ENCODE measurements around the gene LHX1.

Gene LHX1

GRCh38 chr17:36913132-36913531 is 24.1 kb upstream of the LHX1 start:
- TF ChIP-seq CTCF (conservative IDR thresholded peaks at IDR 0.05): no peak
- no peak overlapping the region for H3K27ac ChIP-seq

GRCh38 chr17:36918211-36918691 is 19.0 kb upstream of the LHX1 start:
- no peak for TF ChIP-seq CTCF (conservative IDR thresholded peaks at IDR 0.05)
- no peak overlapping the region for H3K27ac ChIP-seq

- no peak for TF ChIP-seq CTCF (conservative IDR thresholded peaks at IDR 0.05)
- no peak overlapping the region for H3K27ac ChIP-seq
These were observed 17.8 kb upstream of the LHX1 start for GRCh38 chr17:36919407-36919968.

- TF ChIP-seq CTCF (conservative IDR thresholded peaks at IDR 0.05): no peak
- no peak overlapping the region for H3K27ac ChIP-seq
These were observed 17.0 kb upstream of the LHX1 start for GRCh38 chr17:36920032-36921005.

- no peak overlapping the region for H3K27ac ChIP-seq
- no peak for TF ChIP-seq CTCF (conservative IDR thresholded peaks at IDR 0.05)
These were observed 16.0 kb upstream of the LHX1 start for GRCh38 chr17:36921095-36921851.

- no peak overlapping the region for H3K27ac ChIP-seq
- TF ChIP-seq CTCF (conservative IDR thresholded peaks at IDR 0.05): no peak
These were observed 15.1 kb upstream of the LHX1 start for GRCh38 chr17:36922175-36922574.

GRCh38 chr17:36923814-36924221 is 13.5 kb upstream of the LHX1 start:
- H3K27ac ChIP-seq: peak overlapping the region; percentile 6; the same call in 1 of the 2 replicates
- TF ChIP-seq CTCF (conservative IDR thresholded peaks at IDR 0.05): no peak

Data from VCaP (cell line).